ENCODE data around the gene ANKRD31.

Gene ANKRD31

GRCh38 chr5:75037106-75037505, 199.6 kb downstream of the ANKRD31 start:
- DNase-seq = peak in 2 of 51 donors; percentile 5 to 24

- DNase-seq = no peak
These were observed 202.4 kb downstream of the ANKRD31 start for GRCh38 chr5:75034137-75034739.

- DNase-seq = no peak
These were observed 205.3 kb downstream of the ANKRD31 start for GRCh38 chr5:75031366-75031765.

GRCh38 chr5:75028090-75028489, 208.6 kb downstream of the ANKRD31 start:
- DNase-seq = no peak

GRCh38 chr5:75023368-75024159, 213.1 kb downstream of the ANKRD31 start:
- DNase-seq = no peak

- no peak for DNase-seq
These were observed 214.9 kb downstream of the ANKRD31 start for GRCh38 chr5:75021800-75022199.

GRCh38 chr5:75021219-75021618, 215.5 kb downstream of the ANKRD31 start:
- DNase-seq = no peak

- no peak for DNase-seq
These were observed 216.5 kb downstream of the ANKRD31 start for GRCh38 chr5:75020016-75020656.

GRCh38 chr5:75018805-75019587, 217.7 kb downstream of the ANKRD31 start:
- DNase-seq = no peak
